Stimulated activated naive CD4-positive, alpha-beta T cell (primary cell): ENCODE results near the gene MPND.

Experiments used
- DNase-seq, 6 experiments: peaks; one replicate each; lab custom pipeline; 2025; lab: John Stamatoyannopoulos, UW

MPND gene

GRCh38 chr19:4402171-4403004 is 59.0 kb downstream of the MPND start, which contains the start of gene CHAF1A:
TSS of gene CHAF1A (plus strand) at chr19:4402640. CDS start at chr19:4402763, 123 bp downstream.
- peak; percentile 96 to 100 (median 98) for DNase-seq

GRCh38 chr19:4403005-4403761 is 59.8 kb downstream of the MPND start:
- no peak for DNase-seq

- no peak for DNase-seq
Measured at GRCh38 chr19:4405977-4406376, 62.6 kb downstream of the MPND start.

- DNase-seq = no peak
Measured at GRCh38 chr19:4406626-4407025, 63.3 kb downstream of the MPND start.

GRCh38 chr19:4409123-4409933 is 66.0 kb downstream of the MPND start:
- no peak for DNase-seq
